Tibial artery (tissue), 4 donors: ENCODE results near the gene CEMIP2.

Experiments used
- DNase-seq, 2 donors: peaks; one replicate each; pipeline ENCODE4 v3.0.0-alpha.2; 2019
- H3K27ac ChIP-seq, 2 donors: fragments of 200-600 bp; sonication (generic) in 1 of 2; 1 replicate in 1 of 2; 2 replicates in 1 of 2; pipeline ENCODE4 v1.5.1; 2018 to 2019; ENCODE audit warnings: mild to moderate bottlenecking in 1 of 2
- H3K27me3 ChIP-seq, 2 donors: fragments of 200-600 bp; sonication (generic) in 1 of 2; one replicate each; pipeline versions ENCODE4 v1.5.1 to v1.6.0; 2016 to 2019
- H3K36me3 ChIP-seq, 3 donors: fragments of 200-600 bp; sonication (generic) in 2 of 3; one replicate each; pipeline ENCODE4 v1.5.1; 2016 to 2019; ENCODE audit warnings: mild to moderate bottlenecking in 2 of 3
- H3K4me1 ChIP-seq, 4 donors: fragments of 200-600 bp; sonication (generic) in 2 of 4; 1 replicate in 3 of 4; 2 replicates in 1 of 4; pipeline ENCODE4 v1.5.1; 2016 to 2019
- H3K4me3 ChIP-seq, 2 donors: fragments of 200-600 bp; sonication (generic) in 1 of 2; 1 replicate in 1 of 2; 2 replicates in 1 of 2; pipeline ENCODE4 v1.5.1; 2018 to 2019; ENCODE audit warnings: mild to moderate bottlenecking in 2 of 2
- H3K9me3 ChIP-seq, 3 donors: fragments of 200-600 bp; sonication (generic) in 1 of 3; one replicate each; pipeline ENCODE4 v1.5.1; 2016 to 2019
- CTCF ChIP-seq, 2 experiments: fragments of 200-600 bp in 1 of 2; fragments of 450-650 bp in 1 of 2; IDR thresholded peaks; one replicate each; pipeline ENCODE4 v1.5.1; 2017 to 2019; ENCODE audit warnings: antibody characterized with exemption in 2 of 2, mild to moderate bottlenecking in 1 of 2, moderate library complexity in 1 of 2
- intact Hi-C: fragments of 100-400 bp; cut with DNase I; formaldehyde crosslinking; loops from one replicate; pipeline ENCODE4 v1.15.0; 2023; ENCODE audit warnings: low total_unique reads

Gene CEMIP2

GRCh38 chr9:71746023-71746757 lies 22.1 kb downstream of the CEMIP2 start:
- H3K27ac ChIP-seq, result peak overlapping the region; percentile 21 to 32
- TF ChIP-seq CTCF (IDR thresholded peaks at IDR 0.05), result no peak
- H3K27me3 ChIP-seq, result no peaks in the 10 kb centered on the region
- H3K9me3 ChIP-seq, result no peaks in the 10 kb centered on the region
- no peak overlapping the region for H3K4me3 ChIP-seq
- peaks cover 0 to 32% (median 9%) of the 10 kb centered on the region in 4 donors for H3K4me1 ChIP-seq
- DNase-seq, result no peak
- intact Hi-C loops, result no loop called here
- H3K36me3 ChIP-seq, result peaks cover 0 to 10% (median 0%) of the 10 kb centered on the region in 3 donors

GRCh38 chr9:71744754-71745521 lies 23.4 kb downstream of the CEMIP2 start:
- Histone ChIP-seq H3K4me3 (no peak overlapping the region), H3K27ac (no peak overlapping the region), H3K4me1 (peaks cover 0 to 32% (median 9%) of the 10 kb centered on the region in 4 donors), H3K36me3 (peaks cover 0 to 10% (median 0%) of the 10 kb centered on the region in 3 donors), H3K9me3 (no peaks in the 10 kb centered on the region), H3K27me3 (no peaks in the 10 kb centered on the region)
- DNase-seq, result no peak
- intact Hi-C loops, result no loop called here
- no peak for TF ChIP-seq CTCF (IDR thresholded peaks at IDR 0.05)

DNA sequence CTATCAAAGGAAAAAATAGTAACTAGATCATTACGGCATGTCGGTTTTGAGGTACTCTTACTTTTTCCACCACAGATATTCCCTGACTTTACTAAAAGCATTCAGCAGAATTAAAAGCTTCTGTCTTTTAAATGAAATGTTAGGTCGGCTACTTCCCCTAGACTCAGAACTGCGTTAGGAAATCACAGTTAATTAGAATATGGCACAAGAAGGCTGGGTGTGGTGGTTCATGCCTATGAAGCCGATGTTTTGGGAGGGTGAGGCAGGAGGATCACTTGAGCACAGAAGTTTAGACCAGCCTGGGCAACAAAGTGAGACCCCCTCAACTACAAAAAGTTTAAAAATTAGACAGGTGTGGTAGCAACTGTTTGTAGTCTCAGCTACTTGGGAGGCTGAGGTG lies 24.4 kb downstream of the CEMIP2 start:
- Histone ChIP-seq H3K9me3 (no peaks in the 10 kb centered on the region), H3K36me3 (peaks cover 0 to 14% (median 0%) of the 10 kb centered on the region in 3 donors), H3K4me3 (no peak overlapping the region), H3K27me3 (no peaks in the 10 kb centered on the region), H3K27ac (no peak overlapping the region), H3K4me1 (peaks cover 0 to 29% (median 9%) of the 10 kb centered on the region in 4 donors)
- intact Hi-C loops, result no loop called here
- no peak for TF ChIP-seq CTCF (IDR thresholded peaks at IDR 0.05)
- DNase-seq, result no peak

GRCh38 chr9:71743217-71743705 lies 25.1 kb downstream of the CEMIP2 start:
- no peak overlapping the region for H3K27ac ChIP-seq
- H3K36me3 ChIP-seq, result peaks cover 0 to 14% (median 0%) of the 10 kb centered on the region in 3 donors
- DNase-seq, result no peak
- H3K9me3 ChIP-seq, result no peaks in the 10 kb centered on the region
- no peak for TF ChIP-seq CTCF (IDR thresholded peaks at IDR 0.05)
- H3K27me3 ChIP-seq, result no peaks in the 10 kb centered on the region
- no peak overlapping the region for H3K4me3 ChIP-seq
- intact Hi-C loops, result no loop called here
- H3K4me1 ChIP-seq, result peaks cover 0 to 23% (median 6%) of the 10 kb centered on the region in 4 donors

DNA sequence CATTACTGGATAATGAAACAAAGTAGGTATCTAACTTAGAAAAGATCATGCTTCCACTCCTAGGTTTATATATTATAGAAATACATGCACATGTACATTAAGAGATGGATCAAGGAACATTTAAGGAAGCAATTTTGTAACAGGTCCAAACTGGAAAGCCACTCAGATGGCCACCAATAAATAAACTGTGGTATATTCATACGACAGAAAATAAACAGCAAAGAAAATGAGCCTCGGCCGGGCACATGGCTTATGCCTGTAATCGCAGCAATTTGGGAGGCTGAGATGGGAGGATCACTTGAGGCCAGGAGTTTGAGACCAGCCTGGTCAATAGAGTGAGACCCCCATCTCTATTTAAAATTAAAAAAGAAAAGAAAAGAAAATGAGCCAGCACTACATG lies 25.6 kb downstream of the CEMIP2 start:
- H3K4me3 ChIP-seq, result no peak overlapping the region
- intact Hi-C loops, result no loop called here
- H3K27me3 ChIP-seq, result no peaks in the 10 kb centered on the region
- H3K4me1 ChIP-seq, result peaks cover 0 to 17% (median 6%) of the 10 kb centered on the region in 4 donors
- TF ChIP-seq CTCF (IDR thresholded peaks at IDR 0.05), result no peak
- H3K27ac ChIP-seq, result no peak overlapping the region
- H3K9me3 ChIP-seq, result no peaks in the 10 kb centered on the region
- DNase-seq, result no peak
- H3K36me3 ChIP-seq, result peaks cover 0 to 14% (median 0%) of the 10 kb centered on the region in 3 donors
